ENCODE results near the gene DOK7. TPM values are rescaled to one million over a fixed set of nuclear protein-coding genes. Genes with fewer than 3 reads are reported as not detected.

The DOK7 gene
- total RNA-seq, 2 experiments from 2014 or later: not detected

DNA sequence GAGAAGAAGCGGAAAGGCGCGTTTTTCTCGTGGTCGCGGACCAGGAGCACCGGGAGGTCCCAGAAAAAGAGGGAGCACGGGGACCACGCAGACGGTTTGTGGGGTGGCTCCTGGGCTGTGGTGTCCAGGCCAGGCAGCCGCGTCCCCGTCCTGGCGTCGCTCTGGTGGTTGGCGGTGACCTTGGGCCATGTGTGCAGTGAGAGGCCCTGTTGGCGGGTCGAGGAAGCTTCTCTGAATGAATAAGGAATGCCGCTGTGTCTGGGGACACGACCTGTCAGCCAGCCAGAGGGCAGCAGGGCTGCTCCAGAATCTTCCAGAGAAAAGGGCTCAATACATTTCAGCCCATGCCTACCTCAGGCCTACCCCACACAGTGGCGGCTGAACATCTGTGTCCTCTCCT lies 45.7 kb upstream of the DOK7 start:
- Mint-ChIP-seq H3K27ac (no peak overlapping the region), H3K9me3 (no peaks in the 10 kb centered on the region), H3K4me1 (ENCODE audit: low read depth) (no peaks in the 10 kb centered on the region), H3K36me3 (ENCODE audit: low read depth) (peaks cover 11% of the 10 kb centered on the region), H3K4me3 (no peak overlapping the region), H3K27me3 (no peaks in the 10 kb centered on the region)
- DNase-seq (no peak), ATAC-seq (ENCODE audit: poor library complexity) (no peak)
- TF ChIP-seq, protein P1, sequence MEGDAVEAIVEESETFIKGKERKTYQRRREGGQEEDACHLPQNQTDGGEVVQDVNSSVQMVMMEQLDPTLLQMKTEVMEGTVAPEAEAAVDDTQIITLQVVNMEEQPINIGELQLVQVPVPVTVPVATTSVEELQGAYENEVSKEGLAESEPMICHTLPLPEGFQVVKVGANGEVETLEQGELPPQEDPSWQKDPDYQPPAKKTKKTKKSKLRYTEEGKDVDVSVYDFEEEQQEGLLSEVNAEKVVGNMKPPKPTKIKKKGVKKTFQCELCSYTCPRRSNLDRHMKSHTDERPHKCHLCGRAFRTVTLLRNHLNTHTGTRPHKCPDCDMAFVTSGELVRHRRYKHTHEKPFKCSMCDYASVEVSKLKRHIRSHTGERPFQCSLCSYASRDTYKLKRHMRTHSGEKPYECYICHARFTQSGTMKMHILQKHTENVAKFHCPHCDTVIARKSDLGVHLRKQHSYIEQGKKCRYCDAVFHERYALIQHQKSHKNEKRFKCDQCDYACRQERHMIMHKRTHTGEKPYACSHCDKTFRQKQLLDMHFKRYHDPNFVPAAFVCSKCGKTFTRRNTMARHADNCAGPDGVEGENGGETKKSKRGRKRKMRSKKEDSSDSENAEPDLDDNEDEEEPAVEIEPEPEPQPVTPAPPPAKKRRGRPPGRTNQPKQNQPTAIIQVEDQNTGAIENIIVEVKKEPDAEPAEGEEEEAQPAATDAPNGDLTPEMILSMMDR (IDR thresholded peaks at IDR 0.05): no peak
- Histone ChIP-seq H3K36me3 (ENCODE audit: insufficient read depth, low read length) (no peaks in the 10 kb centered on the region), H3K4me1 (ENCODE audit: insufficient read depth, low read length) (no peaks in the 10 kb centered on the region), H3K4me3 (ENCODE audit: low read length) (no peak overlapping the region), H3K27me3 (ENCODE audit: control insufficient read depth in 1 of 2, insufficient read depth in 2 of 2, low read length in 2 of 2) (no peaks in the 10 kb centered on the region), H3K9me3 (ENCODE audit: control insufficient read depth in 1 of 2, insufficient read depth in 1 of 2, low read length in 2 of 2) (no peaks in the 10 kb centered on the region), H3K27ac (ENCODE audit: low read depth in 1 of 2, low read length in 2 of 2) (no peak overlapping the region)
- ChIA-PET POLR2A (no interaction called here), CTCF (no interaction called here)
- intact Hi-C loops (cut with DNase I, micrococcal nuclease): no loop called here

DNA sequence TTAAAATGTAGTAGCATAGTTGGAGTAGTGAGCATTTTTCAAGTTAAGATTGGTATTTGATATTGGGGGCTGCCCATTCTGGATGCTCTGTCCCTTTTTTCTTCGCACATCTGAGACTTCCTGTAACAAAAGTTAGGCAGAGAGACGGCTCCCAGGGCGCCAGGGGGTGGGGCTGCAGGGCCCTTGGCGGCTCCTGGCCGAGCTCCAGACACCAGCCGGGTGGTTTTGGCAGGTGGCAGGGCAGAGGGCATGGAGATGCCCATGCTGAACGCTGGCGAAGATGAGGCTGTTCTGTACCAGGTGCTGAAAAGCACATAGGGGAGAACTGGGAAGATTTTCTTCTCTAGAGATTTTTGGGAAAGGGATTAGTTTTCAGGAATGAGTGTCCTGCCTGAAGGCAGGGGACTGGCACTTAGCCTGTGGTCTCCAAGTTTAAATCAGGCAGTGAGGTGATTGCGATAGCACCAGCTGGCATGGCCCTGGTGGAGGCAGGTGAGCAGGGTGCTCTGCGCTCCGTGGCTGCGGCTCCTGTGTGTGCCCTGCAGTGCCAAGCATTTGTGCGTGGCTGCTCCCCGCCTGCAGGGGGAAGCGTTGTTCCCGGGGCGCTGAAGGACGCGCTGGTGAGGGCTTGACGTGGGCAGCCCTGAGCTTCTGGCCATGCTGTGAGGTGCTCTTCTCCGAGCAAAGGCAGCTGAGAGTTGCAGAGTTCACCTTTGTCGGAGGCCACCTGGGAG lies 44.9 kb upstream of the DOK7 start:
- H3K36me3 Mint-ChIP-seq (ENCODE audit: low read depth): peaks cover 11% of the 10 kb centered on the region
- H3K27me3 Mint-ChIP-seq: no peaks in the 10 kb centered on the region
- no peaks in the 10 kb centered on the region for H3K4me1 Mint-ChIP-seq (ENCODE audit: low read depth)
- no peak overlapping the region for H3K4me3 Mint-ChIP-seq
- no peaks in the 10 kb centered on the region for H3K9me3 Mint-ChIP-seq
- Histone ChIP-seq H3K27me3 (ENCODE audit: control insufficient read depth in 1 of 2, insufficient read depth in 2 of 2, low read length in 2 of 2) (no peaks in the 10 kb centered on the region), H3K4me3 (ENCODE audit: low read length) (no peak overlapping the region), H3K9me3 (ENCODE audit: control insufficient read depth in 1 of 2, insufficient read depth in 1 of 2, low read length in 2 of 2) (no peaks in the 10 kb centered on the region), H3K36me3 (ENCODE audit: insufficient read depth, low read length) (no peaks in the 10 kb centered on the region), H3K27ac (ENCODE audit: low read depth in 1 of 2, low read length in 2 of 2) (no peak overlapping the region), H3K4me1 (ENCODE audit: insufficient read depth, low read length) (no peaks in the 10 kb centered on the region)
- intact Hi-C loops (cut with DNase I, micrococcal nuclease): no loop called here
- no peak for ATAC-seq (ENCODE audit: poor library complexity)
- DNase-seq: no peak
- no peak overlapping the region for H3K27ac Mint-ChIP-seq
- TF ChIP-seq, protein P1 (IDR thresholded peaks at IDR 0.05): no peak
- ChIA-PET POLR2A (no interaction called here), CTCF (no interaction called here)

DNA sequence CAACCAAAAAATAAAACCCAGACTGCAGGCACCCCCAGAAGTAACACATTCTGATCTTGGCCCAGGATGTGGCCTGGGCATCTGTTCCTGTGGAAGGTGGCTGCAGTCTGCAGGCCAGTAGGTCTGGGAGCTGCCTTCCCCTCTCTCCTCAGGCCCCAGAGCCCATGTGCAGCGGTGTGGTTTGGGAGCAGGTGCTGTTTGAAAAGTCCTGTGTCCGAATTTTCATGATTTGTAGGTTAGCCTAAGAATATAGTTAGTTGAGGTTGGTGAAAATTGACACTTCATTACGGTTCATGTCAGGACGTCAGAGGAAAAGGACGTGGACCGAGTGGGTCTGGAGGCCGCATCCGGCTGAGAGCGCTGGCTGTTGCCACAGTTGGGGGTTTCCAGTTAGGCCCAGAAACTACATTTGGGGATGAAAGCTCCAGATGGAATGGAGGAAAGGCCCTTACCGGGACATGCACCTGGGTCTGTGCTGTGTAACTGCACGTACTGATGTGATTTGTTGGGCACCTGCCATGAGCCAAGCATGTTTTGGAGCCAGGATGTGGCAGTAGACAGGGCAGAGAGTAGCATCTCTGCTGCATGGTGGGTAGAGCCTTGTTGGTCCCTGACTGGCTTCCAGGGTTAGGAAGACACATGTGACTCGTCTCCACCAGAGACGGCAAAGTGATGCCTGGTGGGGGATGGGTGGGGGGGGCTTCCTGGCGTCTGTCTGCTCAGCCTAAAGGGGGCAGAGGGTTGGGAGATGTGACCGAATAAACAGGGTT lies 43.1 kb upstream of the DOK7 start:
- ChIA-PET POLR2A (no interaction called here), CTCF (no interaction called here)
- Histone ChIP-seq H3K27ac (ENCODE audit: low read depth in 1 of 2, low read length in 2 of 2) (no peak overlapping the region), H3K27me3 (ENCODE audit: control insufficient read depth in 1 of 2, insufficient read depth in 2 of 2, low read length in 2 of 2) (no peaks in the 10 kb centered on the region), H3K4me3 (ENCODE audit: low read length) (no peak overlapping the region), H3K4me1 (ENCODE audit: insufficient read depth, low read length) (no peaks in the 10 kb centered on the region), H3K9me3 (ENCODE audit: control insufficient read depth in 1 of 2, insufficient read depth in 1 of 2, low read length in 2 of 2) (no peaks in the 10 kb centered on the region), H3K36me3 (ENCODE audit: insufficient read depth, low read length) (no peaks in the 10 kb centered on the region)
- ATAC-seq (ENCODE audit: poor library complexity) (no peak), DNase-seq (no peak)
- H3K9me3 Mint-ChIP-seq: no peaks in the 10 kb centered on the region
- H3K27me3 Mint-ChIP-seq: no peaks in the 10 kb centered on the region
- TF ChIP-seq, protein P1 (IDR thresholded peaks at IDR 0.05): no peak
- H3K4me3 Mint-ChIP-seq: no peak overlapping the region
- H3K4me1 Mint-ChIP-seq (ENCODE audit: low read depth): no peaks in the 10 kb centered on the region
- peaks cover 11% of the 10 kb centered on the region for H3K36me3 Mint-ChIP-seq (ENCODE audit: low read depth)
- intact Hi-C loops (cut with DNase I, micrococcal nuclease): no loop called here
- no peak overlapping the region for H3K27ac Mint-ChIP-seq

Measured in CD4-positive, alpha-beta T cell (primary cell).